Brain microvascular endothelial cell (primary cell): ENCODE data around the gene ELOVL7.

Experiments used
- DNase-seq: peaks from one replicate; pipeline ENCODE4 v3.0.0-alpha.2; 2020
- H3K27ac ChIP-seq: fragments of 250-450 bp; sonication (Bioruptor Pico); 2 replicates; pipeline ENCODE4 v1.5.1; 2020; ENCODE audit warnings: mild to moderate bottlenecking, moderate library complexity
- H3K27me3 ChIP-seq: fragments of 250-450 bp; sonication (Bioruptor Pico); replicated peaks from 2 replicates; pipeline ENCODE4 v1.5.1; 2020; ENCODE audit warnings: mild to moderate bottlenecking
- H3K36me3 ChIP-seq: fragments of 250-450 bp; sonication (Bioruptor Pico); replicated peaks from 2 replicates; pipeline ENCODE4 v1.5.1; 2020; ENCODE audit warnings: mild to moderate bottlenecking
- H3K4me3 ChIP-seq: 2 replicates; pipeline ENCODE4 v1.5.1; 2011; ENCODE audit warnings: low read depth, mild to moderate bottlenecking, control low read depth, low read length, moderate library complexity
- CTCF ChIP-seq: IDR thresholded peaks from 2 replicates; pipeline ENCODE4 v1.5.1; 2011; ENCODE audit warnings: low read depth, mild to moderate bottlenecking, moderate library complexity, low read length, control low read depth, inconsistent platforms; ENCODE audit errors: missing control alignments
- in situ Hi-C: cut with HindIII; loops from 2 replicates; pipeline ENCODE4 v1.10.0; 2017; ENCODE audit warnings: low sequenced_read_pairs, low pct_ligation_motif_present

ELOVL7 gene

GRCh38 chr5:60842871-60843385, 1.1 kb downstream of the ELOVL7 start:
- Histone ChIP-seq H3K36me3 (no peaks in the 10 kb centered on the region), H3K4me3 (peak overlapping the region; percentile 61), H3K27ac (no peak overlapping the region), H3K27me3 (peaks cover 12% of the 10 kb centered on the region)
- TF ChIP-seq CTCF, result no peak
- in situ Hi-C loops, result no loop called here
- no peak for DNase-seq

- in situ Hi-C loops, result no loop called here
- H3K27me3 ChIP-seq, result peaks cover 12% of the 10 kb centered on the region
- no peaks in the 10 kb centered on the region for H3K36me3 ChIP-seq
- TF ChIP-seq CTCF, result no peak
- H3K27ac ChIP-seq, result no peak overlapping the region
- no peak for DNase-seq
- no peak overlapping the region for H3K4me3 ChIP-seq
Observed at GRCh38 chr5:60841361-60841760, 2.7 kb downstream of the ELOVL7 start.

- no peak for TF ChIP-seq CTCF
- in situ Hi-C loops, result no loop called here
Observed at GRCh38 chr5:60836131-60836530, 7.9 kb downstream of the ELOVL7 start.

GRCh38 chr5:60835554-60835953, 8.5 kb downstream of the ELOVL7 start:
- no peaks in the 10 kb centered on the region for H3K36me3 ChIP-seq
- H3K27ac ChIP-seq, result no peak overlapping the region
- H3K4me3 ChIP-seq, result no peak overlapping the region
- in situ Hi-C loops, result no loop called here
- TF ChIP-seq CTCF, result no peak
- no peaks in the 10 kb centered on the region for H3K27me3 ChIP-seq
- DNase-seq, result peak; percentile 13

More at GRCh38 chr5:60836131-60836530, 7.9 kb downstream of the ELOVL7 start:
- H3K27me3 ChIP-seq, result no peaks in the 10 kb centered on the region
- H3K27ac ChIP-seq, result no peak overlapping the region
- H3K36me3 ChIP-seq, result no peaks in the 10 kb centered on the region
- no peak for DNase-seq
- no peak overlapping the region for H3K4me3 ChIP-seq

GRCh38 chr5:60833520-60833919, 10.5 kb downstream of the ELOVL7 start:
- in situ Hi-C loops, result no loop called here
- no peak overlapping the region for H3K4me3 ChIP-seq
- DNase-seq, result no peak
- H3K36me3 ChIP-seq, result no peaks in the 10 kb centered on the region
- TF ChIP-seq CTCF, result no peak
- no peaks in the 10 kb centered on the region for H3K27me3 ChIP-seq
- no peak overlapping the region for H3K27ac ChIP-seq

- no peak for DNase-seq
- H3K27ac ChIP-seq, result no peak overlapping the region
- H3K27me3 ChIP-seq, result no peaks in the 10 kb centered on the region
- in situ Hi-C loops, result no loop called here
- H3K4me3 ChIP-seq, result no peak overlapping the region
- TF ChIP-seq CTCF, result no peak
- H3K36me3 ChIP-seq, result no peaks in the 10 kb centered on the region
Observed at GRCh38 chr5:60830581-60831127, 13.4 kb downstream of the ELOVL7 start.
